Esophagus muscularis mucosa (tissue), 4 donors: ENCODE data around the gene MBD1.

Experiments used
- CTCF ChIP-seq, 3 experiments: fragments of 200-600 bp in 2 of 3; fragments of 450-650 bp in 1 of 3; sonication (generic) in 2 of 3; IDR thresholded peaks; one replicate each; pipeline ENCODE4 v1.5.1; 2017 to 2019; ENCODE audit warnings: antibody characterized with exemption in 3 of 3, mild to moderate bottlenecking in 2 of 3, moderate library complexity in 1 of 3
- EP300 ChIP-seq: sonication (generic); formaldehyde crosslinking; IDR thresholded peaks from one replicate; pipeline ENCODE4 v1.6.1; 2017; ENCODE audit warnings: antibody characterized with exemption
- POLR2A ChIP-seq: fragments of 450-650 bp; IDR thresholded peaks from one replicate; pipeline ENCODE4 v1.6.1; 2017; ENCODE audit warnings: antibody characterized with exemption, moderate library complexity, mild to moderate bottlenecking, low read depth
- POLR2AphosphoS5 ChIP-seq, 2 donors: sonication (generic); formaldehyde crosslinking; IDR thresholded peaks; one replicate each; pipeline ENCODE4 v1.6.1; 2017; ENCODE audit warnings: antibody characterized with exemption in 2 of 2

GRCh38 chr18:50312296-50313030, 31.1 kb upstream of the MBD1 start:
- TF ChIP-seq POLR2A, result no peak
- no peak for TF ChIP-seq CTCF (IDR thresholded peaks at IDR 0.05)
- TF ChIP-seq EP300, result no peak
- no peak for TF ChIP-seq POLR2AphosphoS5 (IDR thresholded peaks at IDR 0.05)
